ENCODE data around the gene COIL. TPM values are rescaled to one million over a fixed set of nuclear protein-coding genes. Genes with fewer than 3 reads are reported as not detected.
"Not testable (repeated sequence)": the region's sequence is repeated elsewhere in the genome, so short reads cannot be mapped to it uniquely, and the experiment has no call there.

COIL gene
- total and polyA plus RNA-seq, 2 experiments from 2014 or later, result 10.5 to 10.9 TPM

- no peak for TF ChIP-seq EZH2phosphoT487 (IDR thresholded peaks at IDR 0.05; ENCODE audit: insufficient read depth, low read depth)
- TF ChIP-seq EZH2 (IDR thresholded peaks at IDR 0.05; ENCODE audit: insufficient read depth, poor library complexity, severe bottlenecking), result no peak
- H3F3A ChIP-seq (ENCODE audit: insufficient read depth), result 0 out of 2 replicates have a peak, but pooled peaks cover 4% of the 10 kb centered on the region
- peaks cover 21% of the 10 kb centered on the region; the same call in 1 of the 2 replicates for H3K36me3 ChIP-seq (ENCODE audit: low read depth)
- no peak overlapping the region for H3K27ac ChIP-seq
- no peak overlapping the region for H3K9ac ChIP-seq
- peak; percentile 58 for DNase-seq
- no peak overlapping the region for H2AFZ ChIP-seq
- H3K9me2 ChIP-seq (ENCODE audit: insufficient read depth), result no peaks in the 10 kb centered on the region
- no peak overlapping the region for H3K4me2 ChIP-seq (ENCODE audit: unreplicated experiment)
- 38 to 44% methylated on average over 11 of the region's 11 CpGs for WGBS, 2 experiments (ENCODE audit: low coverage in 1 of 2, low lambda C conversion rate in 2 of 2, missing lambda C conversion rate in 2 of 2)
- in situ Hi-C loops (cut with MboI), result loop anchor here (5.0 to 10.0 kb wide), 2 partner anchors 123 to 345 kb away; partner anchors contain the start of gene NOG
- no peaks in the 10 kb centered on the region for H3K9me3 ChIP-seq (ENCODE audit: low read depth)
- H4K20me1 ChIP-seq (ENCODE audit: insufficient read depth), result no peaks in the 10 kb centered on the region
- H3K4me1 ChIP-seq (ENCODE audit: insufficient read depth), result peaks cover 6% of the 10 kb centered on the region
- H3K79me2 ChIP-seq (ENCODE audit: insufficient read depth), result no peaks in the 10 kb centered on the region
- H3K27me3 ChIP-seq (replicated peaks; ENCODE audit: insufficient read depth), result no peaks in the 10 kb centered on the region
- H3K4me3 ChIP-seq, result no peak overlapping the region
Observed at GRCh38 chr17:56939869-56940484, 20.9 kb downstream of the COIL start.

GRCh38 chr17:56938206-56938605 is 22.6 kb downstream of the COIL start:
- in situ Hi-C loops (cut with MboI), result not testable (repeated sequence)
- H3K36me3 ChIP-seq (ENCODE audit: low read depth), result peaks cover 25% of the 10 kb centered on the region; the same call in 1 of the 2 replicates

GRCh38 chr17:56937687-56938086 is 23.2 kb downstream of the COIL start:
- Histone ChIP-seq H2AFZ (no peak overlapping the region), H3K4me1 (ENCODE audit: insufficient read depth) (peaks cover 6% of the 10 kb centered on the region), H3K9me3 (ENCODE audit: low read depth) (no peaks in the 10 kb centered on the region), H3K36me3 (ENCODE audit: low read depth) (peaks cover 25% of the 10 kb centered on the region; the same call in 1 of the 2 replicates), H3K9ac (no peak overlapping the region), H3K4me2 (ENCODE audit: unreplicated experiment) (no peak overlapping the region), H4K20me1 (ENCODE audit: insufficient read depth) (no peaks in the 10 kb centered on the region), H3F3A (ENCODE audit: insufficient read depth) (0 out of 2 replicates have a peak, but pooled peaks cover 4% of the 10 kb centered on the region), H3K4me3 (no peak overlapping the region), H3K79me2 (ENCODE audit: insufficient read depth) (no peaks in the 10 kb centered on the region), H3K27me3 (replicated peaks; ENCODE audit: insufficient read depth) (no peaks in the 10 kb centered on the region), H3K9me2 (ENCODE audit: insufficient read depth) (no peaks in the 10 kb centered on the region), H3K27ac (no peak overlapping the region)
- TF ChIP-seq EZH2 (IDR thresholded peaks at IDR 0.05; ENCODE audit: insufficient read depth, poor library complexity, severe bottlenecking) (no peak), EZH2phosphoT487 (IDR thresholded peaks at IDR 0.05; ENCODE audit: insufficient read depth, low read depth) (no peak)
- WGBS, 2 experiments (ENCODE audit: low coverage in 1 of 2, low lambda C conversion rate in 2 of 2, missing lambda C conversion rate in 2 of 2), result 67 to 79% methylated on average over 2 of the region's 2 CpGs
- DNase-seq, result peak; percentile 25
- in situ Hi-C loops (cut with MboI), result no loop called here

More at GRCh38 chr17:56938206-56938605, 22.6 kb downstream of the COIL start:
- not testable (repeated sequence) for H4K20me1 ChIP-seq (ENCODE audit: insufficient read depth); H3K9ac ChIP-seq; DNase-seq; H3K4me3 ChIP-seq; H2AFZ ChIP-seq; H3K27ac ChIP-seq; H3K79me2 ChIP-seq (ENCODE audit: insufficient read depth); H3K4me2 ChIP-seq (ENCODE audit: unreplicated experiment); H3K9me3 ChIP-seq (ENCODE audit: low read depth); H3K9me2 ChIP-seq (ENCODE audit: insufficient read depth); H3K4me1 ChIP-seq (ENCODE audit: insufficient read depth); H3K27me3 ChIP-seq (replicated peaks; ENCODE audit: insufficient read depth); H3F3A ChIP-seq (ENCODE audit: insufficient read depth)
- WGBS, 2 experiments (ENCODE audit: low coverage in 1 of 2, low lambda C conversion rate in 2 of 2, missing lambda C conversion rate in 2 of 2), result 77 to 83% methylated on average over 5 of the region's 5 CpGs

- H3K9ac ChIP-seq, result no peak overlapping the region
- H3K4me3 ChIP-seq, result no peak overlapping the region
- H3K79me2 ChIP-seq (ENCODE audit: insufficient read depth), result no peaks in the 10 kb centered on the region
- H2AFZ ChIP-seq, result no peak overlapping the region
- H3K27ac ChIP-seq, result no peak overlapping the region
- 54 to 55% methylated on average over 6 of the region's 6 CpGs for WGBS, 2 experiments (ENCODE audit: low coverage in 1 of 2, low lambda C conversion rate in 2 of 2, missing lambda C conversion rate in 2 of 2)
- TF ChIP-seq EZH2phosphoT487 (IDR thresholded peaks at IDR 0.05; ENCODE audit: insufficient read depth, low read depth) (no peak), EZH2 (IDR thresholded peaks at IDR 0.05; ENCODE audit: insufficient read depth, poor library complexity, severe bottlenecking) (no peak)
- peaks cover 6% of the 10 kb centered on the region for H3K4me1 ChIP-seq (ENCODE audit: insufficient read depth)
- no peaks in the 10 kb centered on the region for H3K27me3 ChIP-seq (replicated peaks; ENCODE audit: insufficient read depth)
- H3K9me2 ChIP-seq (ENCODE audit: insufficient read depth), result no peaks in the 10 kb centered on the region
- H3K4me2 ChIP-seq (ENCODE audit: unreplicated experiment), result no peak overlapping the region
- H3F3A ChIP-seq (ENCODE audit: insufficient read depth), result 0 out of 2 replicates have a peak, but pooled peaks cover 4% of the 10 kb centered on the region
- H3K9me3 ChIP-seq (ENCODE audit: low read depth), result no peaks in the 10 kb centered on the region
- H4K20me1 ChIP-seq (ENCODE audit: insufficient read depth), result no peaks in the 10 kb centered on the region
- in situ Hi-C loops (cut with MboI), result no loop called here
- no peak for DNase-seq
- peaks cover 23% of the 10 kb centered on the region; the same call in 1 of the 2 replicates for H3K36me3 ChIP-seq (ENCODE audit: low read depth)
Observed at GRCh38 chr17:56936697-56937322, 24.0 kb downstream of the COIL start.

All from GM23248 (cell line).